Cardiac muscle cell (in vitro differentiated cells and primary cell): ENCODE data around the gene ZMAT5. TPM values are rescaled to one million over a fixed set of nuclear protein-coding genes. Genes with fewer than 3 reads are reported as not detected.

Experiments
- DNase-seq, 2 donors: peaks; one replicate each; pipeline versions ENCODE4 v3.0.0 to v3.0.0-alpha.2; 2010 to 2017; ENCODE audit warnings: low read depth in 1 of 2, low spot score in 1 of 2
- H3K27ac ChIP-seq: fragments of 200-600 bp; sonication (generic); 2 replicates; pipeline ENCODE4 v1.5.1; 2016
- H3K27me3 ChIP-seq: fragments of 200-600 bp; sonication (generic); 2 replicates; pipeline ENCODE4 v1.6.0; 2016; ENCODE audit warnings: control low read depth
- H3K36me3 ChIP-seq: fragments of 200-600 bp; sonication (generic); 2 replicates; pipeline ENCODE4 v1.5.1; 2016; ENCODE audit warnings: control low read depth
- H3K4me1 ChIP-seq: fragments of 200-600 bp; sonication (generic); 2 replicates; pipeline ENCODE4 v1.8.1; 2017; ENCODE audit warnings: low read depth, mild to moderate bottlenecking, mixed run types
- H3K4me3 ChIP-seq: fragments of 200-600 bp; sonication (generic); 2 replicates; pipeline ENCODE4 v1.5.1; 2016; ENCODE audit warnings: mild to moderate bottlenecking
- H3K9me3 ChIP-seq: fragments of 200-600 bp; sonication (generic); 2 replicates; pipeline ENCODE4 v1.5.1; 2017; ENCODE audit warnings: low read depth, mild to moderate bottlenecking, control low read depth
- polyA plus RNA-seq: library from polyadenylated mRNA; unstranded; fragments of >200 nt; fragmentation: Nextera tagmentation; extraction: Ambion mirVana; gene quantifications from 2 replicates; pipeline ENCODE4 v1.2.1, GENCODE V29; 2016
- total RNA-seq: library from RNA; depleted of rRNA; stranded (reverse); fragments of >200 nt; gene quantifications from 2 replicates; pipeline ENCODE4 v1.2.3, GENCODE V29; 2016
- TF ChIP-seq, protein P1 (sequence below): IDR thresholded peaks from 2 replicates; pipeline ENCODE4 v1.5.1; 2012; ENCODE audit warnings: low read depth, mild to moderate bottlenecking, low read length

Gene ZMAT5
- total and polyA plus RNA-seq, 2 experiments from 2014 or later: 40.5 to 76.1 TPM

DNA sequence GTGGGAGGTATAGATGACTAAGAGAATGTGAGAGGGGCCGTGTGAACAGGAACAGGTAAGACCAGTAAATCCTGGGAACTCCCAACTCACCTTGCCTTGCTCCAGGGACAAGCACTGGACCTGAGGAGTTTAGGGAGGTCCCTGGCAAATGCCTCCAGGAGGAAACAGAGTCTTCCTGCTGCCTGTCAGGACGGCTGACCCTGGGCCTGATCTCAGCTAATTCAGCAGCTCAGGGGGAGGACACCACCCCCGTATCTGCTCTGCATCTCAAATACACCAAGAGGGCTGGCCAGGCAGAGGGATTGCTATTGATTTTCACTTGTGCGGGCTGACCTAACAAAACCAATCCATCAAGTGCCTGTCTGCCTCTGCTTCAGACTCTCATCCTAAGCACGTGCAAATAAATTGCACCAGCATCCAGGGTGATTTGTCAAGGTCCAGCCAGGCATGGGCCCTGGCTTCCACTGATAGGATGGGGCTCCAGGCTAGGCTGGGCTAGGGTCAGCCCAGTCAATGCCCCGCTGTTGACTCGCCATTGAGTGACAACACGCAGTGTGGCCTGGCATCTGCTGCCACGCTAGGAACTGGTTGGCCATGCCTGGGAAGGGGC is 20.7 kb upstream of the ZMAT5 start:
- no peak for DNase-seq
- no peak overlapping the region for H3K27ac ChIP-seq
- H3K27me3 ChIP-seq: no peaks in the 10 kb centered on the region
- no peak overlapping the region for H3K4me3 ChIP-seq
- H3K9me3 ChIP-seq: no peaks in the 10 kb centered on the region
- TF ChIP-seq, protein P1, sequence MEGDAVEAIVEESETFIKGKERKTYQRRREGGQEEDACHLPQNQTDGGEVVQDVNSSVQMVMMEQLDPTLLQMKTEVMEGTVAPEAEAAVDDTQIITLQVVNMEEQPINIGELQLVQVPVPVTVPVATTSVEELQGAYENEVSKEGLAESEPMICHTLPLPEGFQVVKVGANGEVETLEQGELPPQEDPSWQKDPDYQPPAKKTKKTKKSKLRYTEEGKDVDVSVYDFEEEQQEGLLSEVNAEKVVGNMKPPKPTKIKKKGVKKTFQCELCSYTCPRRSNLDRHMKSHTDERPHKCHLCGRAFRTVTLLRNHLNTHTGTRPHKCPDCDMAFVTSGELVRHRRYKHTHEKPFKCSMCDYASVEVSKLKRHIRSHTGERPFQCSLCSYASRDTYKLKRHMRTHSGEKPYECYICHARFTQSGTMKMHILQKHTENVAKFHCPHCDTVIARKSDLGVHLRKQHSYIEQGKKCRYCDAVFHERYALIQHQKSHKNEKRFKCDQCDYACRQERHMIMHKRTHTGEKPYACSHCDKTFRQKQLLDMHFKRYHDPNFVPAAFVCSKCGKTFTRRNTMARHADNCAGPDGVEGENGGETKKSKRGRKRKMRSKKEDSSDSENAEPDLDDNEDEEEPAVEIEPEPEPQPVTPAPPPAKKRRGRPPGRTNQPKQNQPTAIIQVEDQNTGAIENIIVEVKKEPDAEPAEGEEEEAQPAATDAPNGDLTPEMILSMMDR: no peak
- H3K36me3 ChIP-seq: peaks cover 7% of the 10 kb centered on the region
- H3K4me1 ChIP-seq: no peaks in the 10 kb centered on the region

DNA sequence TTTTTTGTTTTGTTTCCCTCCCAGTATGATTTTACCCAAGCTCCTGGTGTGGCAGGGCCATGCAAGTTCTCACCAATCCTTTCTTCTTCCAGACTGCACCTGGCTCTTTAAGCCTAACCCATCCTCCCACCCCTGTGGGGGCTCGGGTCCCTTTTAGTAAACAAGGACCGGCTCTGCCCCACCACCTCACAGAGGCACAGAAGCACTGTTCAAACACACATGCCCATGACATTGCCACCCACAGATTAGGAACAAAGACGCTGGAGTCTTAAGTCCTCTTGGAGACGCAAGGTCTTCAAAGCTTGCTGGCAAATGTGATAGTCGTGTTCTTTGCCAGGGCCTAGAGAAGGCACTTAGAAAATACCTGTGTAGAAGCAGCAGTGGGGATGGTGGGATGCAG is 19.2 kb upstream of the ZMAT5 start:
- no peak for DNase-seq
- no peaks in the 10 kb centered on the region for H3K9me3 ChIP-seq
- TF ChIP-seq, protein P1: no peak
- no peak overlapping the region for H3K4me3 ChIP-seq
- no peak overlapping the region for H3K27ac ChIP-seq
- H3K4me1 ChIP-seq: peaks cover 3% of the 10 kb centered on the region
- peaks cover 7% of the 10 kb centered on the region for H3K36me3 ChIP-seq
- H3K27me3 ChIP-seq: no peaks in the 10 kb centered on the region

DNA sequence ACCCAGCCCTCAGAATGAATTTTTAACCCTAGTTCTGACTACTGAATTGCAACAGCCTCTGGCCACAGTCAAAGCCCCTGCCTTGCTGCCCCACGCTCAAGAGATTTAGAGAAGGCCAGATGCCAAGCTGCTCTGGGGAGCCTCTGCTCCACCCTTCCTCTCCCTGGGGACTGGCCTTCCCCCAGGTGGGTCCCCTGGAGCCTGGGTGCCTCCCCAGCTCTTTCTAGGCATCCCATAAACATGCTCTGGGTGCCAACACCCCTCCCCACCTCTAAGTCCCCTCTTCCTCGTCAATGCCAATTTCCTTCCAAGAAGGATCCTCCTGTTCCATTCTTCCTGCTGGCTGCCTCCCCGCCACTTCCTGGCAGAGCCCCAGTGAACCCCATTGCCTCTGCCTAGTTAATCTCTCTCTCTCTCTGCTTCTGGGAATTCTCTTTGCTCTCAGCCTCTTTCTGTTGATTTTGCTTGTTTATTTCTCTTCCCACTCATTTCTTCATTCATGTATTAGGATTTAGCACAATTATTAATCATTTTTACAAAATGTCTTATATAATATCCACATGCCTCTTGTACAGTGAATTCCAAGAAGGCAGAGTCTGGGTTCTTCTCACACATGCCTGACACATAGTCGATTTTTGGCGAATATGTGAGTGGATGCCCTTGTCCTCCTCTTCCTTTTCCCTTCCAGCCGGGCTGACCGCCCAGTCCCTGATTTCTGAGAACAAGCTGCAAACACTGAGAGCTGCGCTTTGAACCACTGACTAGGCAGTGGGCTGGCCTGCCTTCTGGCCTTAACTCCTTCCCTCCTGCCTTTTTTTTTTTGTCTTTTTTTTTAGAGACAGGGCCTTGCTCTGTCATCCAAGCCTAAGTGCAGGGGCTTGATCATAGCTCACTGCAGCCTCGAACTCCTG is 17.9 kb upstream of the ZMAT5 start:
- Histone ChIP-seq H3K36me3 (peaks cover 2% of the 10 kb centered on the region), H3K4me3 (no peak overlapping the region), H3K27ac (no peak overlapping the region), H3K27me3 (no peaks in the 10 kb centered on the region), H3K9me3 (no peaks in the 10 kb centered on the region), H3K4me1 (peaks cover 3% of the 10 kb centered on the region)
- DNase-seq: peak in 1 of 2 donors; percentile 71
- TF ChIP-seq, protein P1: no peak

DNA sequence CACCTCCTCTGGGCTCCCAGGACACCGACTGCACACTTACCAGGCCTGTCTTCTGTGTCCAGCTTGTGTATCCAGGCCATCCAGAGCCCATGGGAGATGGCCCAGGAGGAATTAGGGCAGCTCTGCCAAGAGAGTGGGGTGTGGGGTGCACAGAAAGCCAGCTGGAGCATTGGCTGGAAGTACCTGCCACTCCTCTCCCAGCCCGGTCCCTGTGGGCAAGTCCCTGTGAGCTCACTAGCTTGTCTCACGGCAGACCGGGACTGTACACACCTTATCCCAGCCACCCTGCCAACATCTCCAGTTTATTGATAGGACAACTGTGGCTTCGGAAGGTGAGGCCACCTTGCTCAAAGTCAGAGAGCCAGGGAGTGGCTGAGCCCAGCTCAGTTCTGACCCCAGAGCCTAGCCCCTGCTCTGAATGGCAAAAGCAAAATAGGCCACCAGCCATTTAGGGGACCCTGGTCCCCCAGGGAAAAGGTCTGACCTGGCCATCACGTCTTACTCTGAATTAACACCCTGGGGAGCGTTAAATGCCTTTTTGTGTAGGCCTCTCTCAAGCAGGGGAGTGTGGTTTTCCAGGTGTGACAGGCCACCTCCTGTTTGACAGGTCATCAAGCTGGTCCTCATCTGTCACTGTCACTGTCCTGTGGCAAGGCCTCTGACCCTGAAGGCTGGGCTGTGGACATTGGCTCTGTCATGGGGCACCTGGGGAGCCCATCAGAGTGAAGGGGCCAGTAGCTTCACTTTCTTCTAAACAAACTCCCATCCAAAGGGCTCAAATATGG is 15.4 kb upstream of the ZMAT5 start:
- H3K4me3 ChIP-seq: no peak overlapping the region
- TF ChIP-seq, protein P1: no peak
- no peaks in the 10 kb centered on the region for H3K9me3 ChIP-seq
- H3K36me3 ChIP-seq: no peaks in the 10 kb centered on the region
- H3K4me1 ChIP-seq: peaks cover 3% of the 10 kb centered on the region
- no peak overlapping the region for H3K27ac ChIP-seq
- peak in 1 of 2 donors; percentile 37 for DNase-seq
- no peaks in the 10 kb centered on the region for H3K27me3 ChIP-seq
